Measurements from ENCODE around the gene DAAM1. TPM values are rescaled to one million over a fixed set of nuclear protein-coding genes. Genes with fewer than 3 reads are reported as not detected.

Gene DAAM1
- total and polyA plus RNA-seq, 2 donors from 2014 or later = 5.3 to 47.8 TPM

GRCh38 chr14:59360923-59361794 is 172.7 kb downstream of the DAAM1 start:
- FAIRE-seq = no peak
- Histone ChIP-seq H3K9ac (ENCODE audit: low read length in 3 of 3) (no peak overlapping the region), H3K9me3 (ENCODE audit: control insufficient read depth in 2 of 3, insufficient read depth in 1 of 3, low read length in 3 of 3) (no peaks in the 10 kb centered on the region), H3K27ac (ENCODE audit: low read depth in 2 of 2, low read length in 2 of 2) (no peak overlapping the region), H3K36me3 (ENCODE audit: control insufficient read depth in 2 of 3, insufficient read depth in 3 of 3, low read length in 3 of 3) (peaks cover 0 to 3% (median 2%) of the 10 kb centered on the region in 3 donors), H3K27me3 (ENCODE audit: control insufficient read depth, insufficient read depth, low read length) (no peaks in the 10 kb centered on the region), H3K4me1 (ENCODE audit: control insufficient read depth in 2 of 3, insufficient read depth in 2 of 3, low read depth in 1 of 3, low read length in 3 of 3) (peaks cover 0 to 2% (median 0%) of the 10 kb centered on the region in 3 donors), H3K4me3 (ENCODE audit: low read length in 3 of 3) (no peak overlapping the region)
- TF ChIP-seq CTCF (IDR thresholded peaks at IDR 0.05; ENCODE audit: borderline replicate concordance, extremely low read depth, insufficient read depth) = no peak
- intact Hi-C loops (cut with DNase I) = no loop called here
- peak in 1 of 5 donors; percentile 79 for DNase-seq

GRCh38 chr14:59362513-59362912 is 174.0 kb downstream of the DAAM1 start:
- no peak overlapping the region for H3K4me3 ChIP-seq (ENCODE audit: low read length in 3 of 3)
- peaks cover 0 to 2% (median 0%) of the 10 kb centered on the region in 3 donors for H3K4me1 ChIP-seq (ENCODE audit: control insufficient read depth in 2 of 3, insufficient read depth in 2 of 3, low read depth in 1 of 3, low read length in 3 of 3)
- H3K27me3 ChIP-seq (ENCODE audit: control insufficient read depth, insufficient read depth, low read length) = no peaks in the 10 kb centered on the region
- no peaks in the 10 kb centered on the region for H3K9me3 ChIP-seq (ENCODE audit: control insufficient read depth in 2 of 3, insufficient read depth in 1 of 3, low read length in 3 of 3)
- no peak overlapping the region for H3K27ac ChIP-seq (ENCODE audit: low read depth in 2 of 2, low read length in 2 of 2)
- FAIRE-seq (no peak), DNase-seq (no peak)
- TF ChIP-seq CTCF (IDR thresholded peaks at IDR 0.05; ENCODE audit: borderline replicate concordance, extremely low read depth, insufficient read depth) = no peak
- H3K9ac ChIP-seq (ENCODE audit: low read length in 3 of 3) = no peak overlapping the region
- intact Hi-C loops (cut with DNase I) = no loop called here
- H3K36me3 ChIP-seq (ENCODE audit: control insufficient read depth in 2 of 3, insufficient read depth in 3 of 3, low read length in 3 of 3) = peaks cover 0 to 2% (median 0%) of the 10 kb centered on the region in 3 donors

DNA sequence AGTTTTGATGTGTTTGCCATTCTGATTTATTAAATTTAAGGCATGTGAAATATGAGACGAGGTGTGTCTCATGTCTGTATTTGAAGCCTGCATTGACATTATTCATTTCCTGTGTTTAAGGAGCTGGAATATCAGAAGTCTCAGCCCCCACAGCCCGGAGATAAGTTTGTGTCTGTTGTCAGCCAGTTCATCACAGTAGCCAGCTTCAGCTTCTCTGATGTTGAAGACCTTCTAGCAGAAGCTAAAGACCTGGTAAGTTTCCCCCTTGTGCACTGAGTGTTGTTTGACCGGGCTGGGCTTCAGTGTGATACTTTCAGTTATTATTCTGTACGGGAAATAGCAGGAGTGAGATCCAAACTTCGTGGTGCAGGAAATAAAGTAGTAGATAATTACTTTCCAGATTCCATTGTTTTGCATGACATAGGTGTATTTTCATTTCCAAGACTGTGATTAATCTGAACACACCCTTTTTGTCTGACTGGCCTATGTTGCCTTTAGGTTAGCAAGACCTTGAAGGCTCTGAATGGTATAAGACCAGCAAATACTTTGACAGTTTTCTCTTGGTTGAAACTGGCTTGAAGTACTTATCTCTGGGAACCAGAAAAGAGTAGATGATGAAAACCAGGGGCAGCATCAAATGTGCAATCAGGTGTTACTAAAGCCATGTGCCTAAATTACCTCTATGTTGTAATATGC is 175.2 kb downstream of the DAAM1 start:
- FAIRE-seq = no peak
- H3K9ac ChIP-seq (ENCODE audit: low read length in 3 of 3) = no peak overlapping the region
- no peak for TF ChIP-seq CTCF (IDR thresholded peaks at IDR 0.05; ENCODE audit: borderline replicate concordance, extremely low read depth, insufficient read depth)

More for the DNA sequence above, 175.2 kb downstream of the DAAM1 start:
- Histone ChIP-seq H3K27me3 (ENCODE audit: control insufficient read depth, insufficient read depth, low read length) (no peaks in the 10 kb centered on the region), H3K4me3 (ENCODE audit: low read length in 3 of 3) (peak overlapping the region in 1 of 3 donors; percentile 26), H3K4me1 (ENCODE audit: control insufficient read depth in 2 of 3, insufficient read depth in 2 of 3, low read depth in 1 of 3, low read length in 3 of 3) (peaks cover 0 to 2% (median 0%) of the 10 kb centered on the region in 3 donors), H3K27ac (ENCODE audit: low read depth in 2 of 2, low read length in 2 of 2) (no peak overlapping the region), H3K36me3 (ENCODE audit: control insufficient read depth in 2 of 3, insufficient read depth in 3 of 3, low read length in 3 of 3) (peaks cover 0 to 3% (median 2%) of the 10 kb centered on the region in 3 donors), H3K9me3 (ENCODE audit: control insufficient read depth in 2 of 3, insufficient read depth in 1 of 3, low read length in 3 of 3) (no peaks in the 10 kb centered on the region)
- peak in 1 of 5 donors; percentile 29 for DNase-seq
- intact Hi-C loops (cut with DNase I) = no loop called here
